ENCODE measurements around the gene PBXIP1.
A peak's percentile ranks its signal among the peaks of the same experiment; 100 is the strongest.

Gene PBXIP1

DNA sequence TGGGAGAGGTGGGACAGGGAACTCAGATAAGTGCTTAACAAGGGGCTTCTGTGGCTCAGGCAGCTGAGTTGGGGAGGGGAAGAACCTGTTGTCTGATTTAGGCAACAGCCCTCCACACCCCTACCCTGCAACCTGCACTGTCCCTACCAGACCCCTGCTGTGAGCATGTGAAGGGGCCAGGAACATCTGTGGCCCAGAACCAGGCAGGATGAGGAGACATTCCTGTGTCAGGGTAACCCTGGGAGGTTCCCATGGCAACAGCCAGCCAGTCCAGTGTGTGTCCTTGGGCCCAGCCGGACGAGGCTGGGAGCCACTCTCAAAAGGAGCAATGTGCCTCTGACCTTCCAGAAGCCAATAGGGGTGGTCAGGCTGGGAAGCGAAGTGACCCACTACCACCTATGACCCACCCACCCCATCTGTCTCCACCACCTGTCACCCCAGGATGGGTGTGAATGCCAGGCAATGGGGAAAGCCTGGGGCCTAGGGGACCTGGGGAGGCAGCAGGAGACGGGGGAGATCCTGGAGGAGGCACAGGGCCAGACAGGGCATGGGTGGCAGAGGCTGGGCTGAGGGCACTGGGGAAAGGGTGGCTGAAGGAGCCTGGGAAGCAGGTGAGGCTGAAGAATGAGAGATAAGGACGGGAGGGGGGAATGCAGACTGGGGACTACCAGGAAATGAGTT, 14.4 kb downstream of the PBXIP1 start:
- no peak overlapping the region for H3K27ac ChIP-seq
- TF ChIP-seq, protein P1, sequence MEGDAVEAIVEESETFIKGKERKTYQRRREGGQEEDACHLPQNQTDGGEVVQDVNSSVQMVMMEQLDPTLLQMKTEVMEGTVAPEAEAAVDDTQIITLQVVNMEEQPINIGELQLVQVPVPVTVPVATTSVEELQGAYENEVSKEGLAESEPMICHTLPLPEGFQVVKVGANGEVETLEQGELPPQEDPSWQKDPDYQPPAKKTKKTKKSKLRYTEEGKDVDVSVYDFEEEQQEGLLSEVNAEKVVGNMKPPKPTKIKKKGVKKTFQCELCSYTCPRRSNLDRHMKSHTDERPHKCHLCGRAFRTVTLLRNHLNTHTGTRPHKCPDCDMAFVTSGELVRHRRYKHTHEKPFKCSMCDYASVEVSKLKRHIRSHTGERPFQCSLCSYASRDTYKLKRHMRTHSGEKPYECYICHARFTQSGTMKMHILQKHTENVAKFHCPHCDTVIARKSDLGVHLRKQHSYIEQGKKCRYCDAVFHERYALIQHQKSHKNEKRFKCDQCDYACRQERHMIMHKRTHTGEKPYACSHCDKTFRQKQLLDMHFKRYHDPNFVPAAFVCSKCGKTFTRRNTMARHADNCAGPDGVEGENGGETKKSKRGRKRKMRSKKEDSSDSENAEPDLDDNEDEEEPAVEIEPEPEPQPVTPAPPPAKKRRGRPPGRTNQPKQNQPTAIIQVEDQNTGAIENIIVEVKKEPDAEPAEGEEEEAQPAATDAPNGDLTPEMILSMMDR (conservative IDR thresholded peaks at IDR 0.05) = no peak
- no peak for TF ChIP-seq ZFX (IDR thresholded peaks at IDR 0.05)

GRCh38 chr1:154940651-154941194, 15.2 kb downstream of the PBXIP1 start:
- TF ChIP-seq ZFX (IDR thresholded peaks at IDR 0.05) = no peak
- TF ChIP-seq, protein P1 (conservative IDR thresholded peaks at IDR 0.05) = no peak
- no peak overlapping the region for H3K27ac ChIP-seq

- peak overlapping the region; percentile 97; the same call in 1 of the 2 replicates for H3K27ac ChIP-seq
- no peak for TF ChIP-seq ZFX (IDR thresholded peaks at IDR 0.05)
- TF ChIP-seq, protein P1 (conservative IDR thresholded peaks at IDR 0.05) = no peak
Measured at GRCh38 chr1:154940213-154940560, 15.7 kb downstream of the PBXIP1 start.

- H3K27ac ChIP-seq = peak overlapping the region; percentile 97
Measured at GRCh38 chr1:154938604-154939399, 17.1 kb downstream of the PBXIP1 start.

GRCh38 chr1:154937988-154938386, 17.9 kb downstream of the PBXIP1 start:
- TF ChIP-seq ZFX (IDR thresholded peaks at IDR 0.05) = no peak
- TF ChIP-seq, protein P1 (conservative IDR thresholded peaks at IDR 0.05) = no peak
- peak overlapping the region; percentile 97 for H3K27ac ChIP-seq

More at GRCh38 chr1:154938604-154939399, 17.1 kb downstream of the PBXIP1 start:
- TF ChIP-seq ZFX (IDR thresholded peaks at IDR 0.05) = no peak
- TF ChIP-seq, protein P1 (conservative IDR thresholded peaks at IDR 0.05) = no peak

- H3K27ac ChIP-seq = peak overlapping the region; percentile 97
- TF ChIP-seq, protein P1 (conservative IDR thresholded peaks at IDR 0.05) = no peak; the same call in 1 of the 2 replicates
- no peak for TF ChIP-seq ZFX (IDR thresholded peaks at IDR 0.05)
Measured at GRCh38 chr1:154937085-154937987, 18.6 kb downstream of the PBXIP1 start.
